ENCODE measurements around the gene DBP. TPM values are rescaled to one million over a fixed set of nuclear protein-coding genes. Genes with fewer than 3 reads are reported as not detected.
A peak's percentile ranks its signal among the peaks of the same experiment; 100 is the strongest.
"Not testable (repeated sequence)": the region's sequence is repeated elsewhere in the genome, so short reads cannot be mapped to it uniquely, and the experiment has no call there.

The DBP gene, protein sequence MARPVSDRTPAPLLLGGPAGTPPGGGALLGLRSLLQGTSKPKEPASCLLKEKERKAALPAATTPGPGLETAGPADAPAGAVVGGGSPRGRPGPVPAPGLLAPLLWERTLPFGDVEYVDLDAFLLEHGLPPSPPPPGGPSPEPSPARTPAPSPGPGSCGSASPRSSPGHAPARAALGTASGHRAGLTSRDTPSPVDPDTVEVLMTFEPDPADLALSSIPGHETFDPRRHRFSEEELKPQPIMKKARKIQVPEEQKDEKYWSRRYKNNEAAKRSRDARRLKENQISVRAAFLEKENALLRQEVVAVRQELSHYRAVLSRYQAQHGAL
- total RNA-seq (ENCODE audit: low replicate concordance), result 20.9 and 48.8 TPM in 2 replicates

DNA sequence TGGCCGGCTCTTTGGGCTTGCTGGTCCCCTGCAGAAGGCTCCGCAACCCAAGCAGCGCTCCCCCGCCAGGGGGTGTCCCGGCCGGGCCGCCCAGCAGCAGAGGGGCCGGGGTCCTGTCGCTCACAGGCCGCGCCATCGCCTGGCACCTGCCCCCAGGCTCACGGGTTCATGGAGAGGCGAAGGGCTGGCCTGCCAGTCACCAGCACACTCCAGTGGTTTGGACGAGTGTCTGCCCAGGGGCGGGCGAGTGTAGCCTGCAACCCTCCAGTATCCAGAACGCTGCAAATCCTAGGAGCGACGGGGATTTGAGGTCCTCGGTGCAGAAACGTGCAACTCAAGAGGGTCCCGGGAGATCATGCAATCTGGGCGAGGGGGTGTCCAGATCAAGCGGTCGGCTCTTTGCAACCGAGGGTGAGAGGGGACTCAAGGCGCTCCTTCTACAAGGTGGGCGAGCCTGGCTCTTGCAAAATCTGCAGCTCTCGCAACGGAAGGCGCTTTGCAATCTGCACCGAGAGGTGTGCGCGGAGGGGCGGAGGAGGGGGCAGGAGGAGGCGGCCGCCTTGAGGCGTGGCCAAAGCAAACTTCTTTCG, at the start of gene DBP:
TSS of gene DBP (minus strand) at position 521 of the 590 bp plus-strand sequence. CDS start at position 136, 385 bp downstream.
- peak within 1 kb of the TSS; percentile 75 for H3K4me3 ChIP-seq (ENCODE audit: low read depth, low read length)
- TF ChIP-seq, protein P1, sequence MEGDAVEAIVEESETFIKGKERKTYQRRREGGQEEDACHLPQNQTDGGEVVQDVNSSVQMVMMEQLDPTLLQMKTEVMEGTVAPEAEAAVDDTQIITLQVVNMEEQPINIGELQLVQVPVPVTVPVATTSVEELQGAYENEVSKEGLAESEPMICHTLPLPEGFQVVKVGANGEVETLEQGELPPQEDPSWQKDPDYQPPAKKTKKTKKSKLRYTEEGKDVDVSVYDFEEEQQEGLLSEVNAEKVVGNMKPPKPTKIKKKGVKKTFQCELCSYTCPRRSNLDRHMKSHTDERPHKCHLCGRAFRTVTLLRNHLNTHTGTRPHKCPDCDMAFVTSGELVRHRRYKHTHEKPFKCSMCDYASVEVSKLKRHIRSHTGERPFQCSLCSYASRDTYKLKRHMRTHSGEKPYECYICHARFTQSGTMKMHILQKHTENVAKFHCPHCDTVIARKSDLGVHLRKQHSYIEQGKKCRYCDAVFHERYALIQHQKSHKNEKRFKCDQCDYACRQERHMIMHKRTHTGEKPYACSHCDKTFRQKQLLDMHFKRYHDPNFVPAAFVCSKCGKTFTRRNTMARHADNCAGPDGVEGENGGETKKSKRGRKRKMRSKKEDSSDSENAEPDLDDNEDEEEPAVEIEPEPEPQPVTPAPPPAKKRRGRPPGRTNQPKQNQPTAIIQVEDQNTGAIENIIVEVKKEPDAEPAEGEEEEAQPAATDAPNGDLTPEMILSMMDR (IDR thresholded peaks at IDR 0.05; ENCODE audit: insufficient read depth, low read length), result peak; percentile 12
- no peak for DNase-seq (ENCODE audit: low read depth)

DNA sequence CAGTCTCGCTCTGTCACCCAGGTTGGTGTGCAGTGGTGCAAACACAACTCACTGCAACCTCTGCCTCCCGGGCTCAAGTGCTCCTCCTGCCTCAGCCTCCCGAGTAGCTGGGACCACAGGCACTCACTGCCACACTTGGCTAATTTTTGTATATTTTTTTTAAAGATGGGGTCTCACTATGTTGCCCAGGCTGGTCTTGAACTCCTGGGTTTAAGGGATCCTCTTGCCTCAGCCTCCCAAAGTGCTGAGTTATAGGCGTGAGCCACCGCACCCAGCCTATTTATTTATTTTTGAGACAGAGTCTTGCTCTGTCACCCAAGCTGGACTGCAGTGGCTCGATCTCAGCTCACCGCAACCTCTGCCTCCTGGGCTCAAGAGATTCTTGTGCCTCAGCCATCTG, 49.5 kb upstream of the DBP start:
- not testable (repeated sequence) for DNase-seq (ENCODE audit: low read depth); H3K4me3 ChIP-seq (ENCODE audit: low read depth, low read length)

DNA sequence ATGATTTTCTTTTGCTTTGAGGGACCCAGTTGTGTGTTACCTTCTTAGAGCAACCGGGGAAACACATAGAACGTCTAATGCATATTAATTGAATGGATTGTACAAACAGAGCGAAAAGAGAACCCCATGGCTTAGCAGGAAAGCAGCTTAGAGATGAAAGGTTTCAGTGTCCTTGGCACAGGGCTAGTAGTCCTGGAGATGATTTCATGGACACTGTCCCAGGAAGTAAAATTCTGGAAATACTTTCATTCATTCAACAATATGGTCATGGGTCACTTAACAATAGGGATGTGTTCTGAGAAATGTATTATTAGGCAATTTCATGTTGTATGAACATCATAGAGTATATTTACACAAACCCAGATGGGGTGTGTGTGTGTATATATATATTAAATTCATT, 48.9 kb upstream of the DBP start:
- no peak overlapping the region for H3K4me3 ChIP-seq (ENCODE audit: low read depth, low read length)
- no peak for DNase-seq (ENCODE audit: low read depth)
- TF ChIP-seq, protein P1 (IDR thresholded peaks at IDR 0.05; ENCODE audit: insufficient read depth, low read length), result no peak

DNA sequence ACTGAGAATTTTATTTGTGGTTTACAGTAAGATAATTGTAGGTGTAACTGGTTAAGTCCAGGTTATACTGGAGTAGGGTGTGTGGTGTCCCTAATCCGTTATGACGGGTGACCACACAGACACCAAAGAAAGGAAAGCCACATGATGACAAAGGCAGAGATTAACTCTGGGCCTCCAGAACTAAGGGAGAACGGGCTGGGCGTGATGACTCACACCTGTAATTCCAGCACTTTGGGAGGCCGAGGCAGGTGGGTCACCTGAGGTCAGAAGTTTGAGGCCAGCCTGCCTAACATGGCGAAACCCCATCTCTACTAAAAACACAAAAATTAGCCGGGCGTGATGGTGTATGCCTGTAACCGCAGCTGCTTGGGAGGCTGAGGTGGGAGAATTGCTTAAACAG, 48.4 kb upstream of the DBP start:
- no peak overlapping the region for H3K4me3 ChIP-seq (ENCODE audit: low read depth, low read length)
- TF ChIP-seq, protein P1 (IDR thresholded peaks at IDR 0.05; ENCODE audit: insufficient read depth, low read length), result no peak
- no peak for DNase-seq (ENCODE audit: low read depth)

DNA sequence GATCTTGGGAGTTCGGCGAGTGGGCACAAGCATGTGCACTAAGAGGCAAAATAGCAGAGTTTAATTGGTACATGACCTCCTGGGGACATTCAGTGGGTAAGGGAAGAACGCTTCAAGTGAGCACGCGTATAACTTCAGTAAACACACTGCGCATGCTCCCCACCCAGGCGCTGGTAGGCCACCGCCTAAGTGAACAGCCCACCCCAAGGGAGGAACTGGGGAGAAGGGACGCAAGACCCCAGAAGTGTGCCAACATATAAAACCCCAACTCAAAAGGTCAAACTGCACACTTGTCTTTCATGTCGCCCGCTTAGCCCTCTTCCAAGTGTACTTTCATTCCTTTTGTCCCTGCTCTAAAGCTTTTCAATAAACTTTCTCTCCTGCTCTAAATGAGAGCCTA, 46.2 kb upstream of the DBP start:
- H3K4me3 ChIP-seq (ENCODE audit: low read depth, low read length), result no peak overlapping the region
- TF ChIP-seq, protein P1 (IDR thresholded peaks at IDR 0.05; ENCODE audit: insufficient read depth, low read length), result no peak
- peak; percentile 31 for DNase-seq (ENCODE audit: low read depth)

DNA sequence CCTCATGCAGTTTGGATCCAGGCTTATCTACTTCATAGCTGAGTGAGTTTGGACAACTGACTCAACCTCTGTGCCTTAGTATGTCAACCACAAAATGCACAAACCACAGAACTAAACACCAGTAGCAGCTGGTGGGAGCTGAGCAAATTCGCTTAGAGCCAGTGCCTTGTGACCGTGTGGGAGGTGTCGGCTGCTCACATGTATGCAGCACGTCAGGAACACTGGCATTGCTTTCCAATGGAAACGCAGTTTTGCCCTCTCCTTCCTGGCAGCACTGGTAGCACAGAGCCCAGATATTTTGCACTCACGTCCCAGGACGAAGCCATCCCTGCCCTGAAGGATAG, 43.9 kb upstream of the DBP start:
- no peak overlapping the region for H3K4me3 ChIP-seq (ENCODE audit: low read depth, low read length)
- DNase-seq (ENCODE audit: low read depth), result peak; percentile 56
- TF ChIP-seq, protein P1 (IDR thresholded peaks at IDR 0.05; ENCODE audit: insufficient read depth, low read length), result no peak

DNA sequence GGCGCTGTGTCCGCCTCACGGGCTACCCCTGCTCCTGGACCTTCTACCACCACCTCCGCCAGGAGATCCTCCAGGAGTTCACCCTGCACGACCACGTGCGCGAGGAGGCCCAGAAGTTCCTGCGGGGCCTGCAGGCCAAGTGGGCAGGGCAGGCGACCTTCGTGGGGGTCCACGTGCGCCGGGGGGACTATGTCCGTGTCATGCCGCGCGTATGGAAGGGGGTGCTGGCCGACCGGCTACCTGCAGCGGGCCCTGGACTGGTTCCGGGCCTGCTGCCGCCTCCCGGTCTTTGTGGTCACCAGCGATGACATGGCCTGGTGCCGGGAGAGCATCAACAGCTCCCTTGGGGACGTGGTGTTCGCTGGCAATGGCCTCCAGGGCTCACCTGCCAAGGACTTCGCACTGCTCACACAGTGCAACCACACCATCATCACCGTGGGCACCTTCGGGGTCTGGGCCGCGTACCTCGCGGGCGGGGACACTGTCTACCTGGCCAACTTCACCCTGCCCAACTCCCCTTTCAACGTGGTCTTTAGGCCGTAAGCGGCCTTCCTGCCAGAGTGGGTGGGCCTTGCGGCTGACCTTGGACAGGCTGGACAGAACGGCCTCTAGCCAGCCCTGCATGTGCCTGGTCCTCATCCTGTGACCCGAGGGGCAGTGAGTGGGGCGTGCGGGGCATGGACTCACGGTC, 43.4 kb upstream of the DBP start:
- no peak for DNase-seq (ENCODE audit: low read depth)
- TF ChIP-seq, protein P1 (IDR thresholded peaks at IDR 0.05; ENCODE audit: insufficient read depth, low read length), result no peak
- H3K4me3 ChIP-seq (ENCODE audit: low read depth, low read length), result no peak overlapping the region

DNA sequence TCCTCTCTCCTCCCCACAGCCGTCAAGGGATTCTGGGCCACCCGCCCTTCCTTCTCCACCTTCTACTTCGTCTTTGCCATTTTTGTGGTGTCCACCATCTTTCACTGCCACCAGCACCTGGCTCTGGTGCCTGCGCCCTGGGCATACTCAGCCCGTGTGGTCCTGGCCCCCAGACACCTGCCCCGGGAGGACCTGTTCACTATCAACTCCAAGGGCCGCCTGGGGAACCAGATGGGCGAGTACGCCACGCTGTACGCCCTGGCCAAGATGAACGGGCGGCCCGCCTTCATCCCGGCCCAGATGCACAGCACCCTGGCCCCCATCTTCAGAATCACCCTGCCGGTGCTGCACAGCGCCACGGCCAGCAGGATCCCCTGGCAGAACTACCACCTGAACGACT, 42.8 kb upstream of the DBP start:
- DNase-seq (ENCODE audit: low read depth); H3K4me3 ChIP-seq (ENCODE audit: low read depth, low read length): not testable (repeated sequence)

Measured in fibroblast of the aortic adventitia (primary cell).